GM21825 (cell line): ENCODE measurements around the gene ZNF672.
A peak's percentile ranks its signal among the peaks of the same experiment; 100 is the strongest.
"Not testable (repeated sequence)": the region's sequence is repeated elsewhere in the genome, so short reads cannot be mapped to it uniquely, and the experiment has no call there.

Experiments used
- ATAC-seq: cut with Tn5 transposase; IDR thresholded peaks from one replicate; pipeline ENCODE4 v1.9.1; 2021; ENCODE audit warnings: mild to moderate bottlenecking, moderate library complexity; ENCODE audit not compliant: unreplicated experiment

Gene ZNF672

DNA sequence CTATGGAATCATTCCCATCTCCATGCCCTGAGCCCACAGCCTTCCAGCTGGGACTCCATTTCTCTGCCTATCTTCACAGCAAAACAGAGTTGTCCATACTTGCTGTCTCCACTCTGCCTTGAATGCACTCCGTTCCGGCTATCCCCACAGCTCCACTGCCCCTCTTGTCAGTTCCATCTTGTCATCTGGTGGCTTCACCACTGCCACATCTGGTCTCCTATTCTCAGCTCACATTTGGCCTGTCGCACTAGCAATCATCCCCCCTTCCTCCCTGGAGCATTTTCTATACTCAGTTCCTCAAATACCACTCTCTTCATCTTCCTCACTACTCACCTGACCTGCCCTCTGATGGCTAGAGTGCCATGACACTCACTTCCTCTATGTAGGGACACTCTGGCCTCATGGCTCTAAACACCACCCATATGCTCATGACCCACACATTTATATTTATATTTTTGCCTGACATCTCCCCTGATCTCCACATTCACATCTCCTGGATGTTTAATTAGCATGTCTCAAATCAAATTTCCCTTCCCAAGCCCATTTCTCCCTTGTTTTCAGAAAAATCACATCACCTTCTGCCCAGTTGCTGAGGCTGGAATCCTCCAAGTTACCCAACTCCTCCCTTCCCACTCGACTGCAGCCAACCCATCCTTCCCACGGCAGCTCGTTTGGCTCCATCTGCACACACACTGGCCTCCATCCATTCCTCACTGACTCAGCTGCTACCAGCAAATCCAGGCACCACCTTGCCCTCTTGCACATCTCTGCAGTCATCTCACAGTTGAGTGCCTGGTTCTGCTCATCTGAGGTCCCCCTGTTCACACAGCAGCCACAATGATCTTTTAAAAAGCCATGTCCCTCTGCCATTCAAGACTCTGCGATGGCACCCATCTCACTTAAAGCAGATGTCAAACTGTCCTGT, 14.7 kb downstream of the ZNF672 start:
- ATAC-seq = no peak

DNA sequence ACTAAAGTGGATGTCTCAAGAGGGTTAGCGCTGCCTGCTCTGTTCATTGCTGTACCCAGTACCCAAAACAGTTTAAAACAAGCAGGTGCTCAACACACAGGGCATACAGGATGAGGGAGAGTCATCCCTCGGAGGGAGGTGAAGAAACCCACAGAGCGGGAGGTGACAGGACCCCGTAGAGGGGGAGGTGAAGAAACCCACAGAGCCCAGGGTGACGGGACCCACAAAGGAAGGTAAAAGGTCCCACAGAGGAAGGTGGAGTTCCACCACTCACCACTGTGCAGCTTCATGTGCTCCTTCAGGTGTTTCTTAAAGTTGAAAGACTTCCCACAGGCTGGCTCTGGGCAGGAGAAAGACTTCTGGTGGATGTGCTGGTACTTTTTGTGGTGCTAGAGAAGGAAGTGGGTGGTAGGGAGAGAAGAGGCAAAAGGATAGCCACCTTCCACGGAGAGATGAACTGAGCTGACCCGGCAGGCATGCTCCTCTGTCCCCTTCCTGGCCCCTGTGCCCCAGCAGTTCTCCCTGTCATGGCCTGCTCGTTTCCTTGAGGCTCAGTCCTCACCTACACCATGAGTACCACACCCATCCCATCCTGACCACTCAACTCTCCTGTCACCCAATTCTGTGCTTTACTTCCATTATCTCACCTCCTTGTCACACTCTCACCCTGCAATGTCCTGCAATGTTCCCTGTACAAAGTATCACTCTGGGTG, 15.8 kb downstream of the ZNF672 start:
- ATAC-seq = no peak

DNA sequence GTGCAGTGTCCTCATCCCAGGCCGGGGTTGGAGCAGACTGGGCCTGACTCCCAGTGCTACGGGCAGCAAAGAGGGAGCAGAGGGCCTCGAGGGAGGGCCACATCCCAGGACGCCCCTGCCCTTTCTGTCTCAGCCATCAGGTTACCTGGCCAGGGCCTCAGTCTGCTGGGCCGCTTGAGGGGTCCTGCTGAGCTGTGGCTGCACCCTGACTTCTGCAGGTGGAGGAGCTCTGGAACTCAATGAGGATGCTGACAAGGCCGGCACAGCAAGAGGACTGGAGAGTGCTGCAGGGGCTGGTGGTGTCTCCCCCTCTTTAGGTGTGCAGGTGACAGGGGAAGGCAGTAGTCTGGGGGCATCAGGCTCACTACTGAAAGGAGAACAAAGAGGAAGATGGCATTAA, 17.6 kb downstream of the ZNF672 start:
- ATAC-seq = no peak

DNA sequence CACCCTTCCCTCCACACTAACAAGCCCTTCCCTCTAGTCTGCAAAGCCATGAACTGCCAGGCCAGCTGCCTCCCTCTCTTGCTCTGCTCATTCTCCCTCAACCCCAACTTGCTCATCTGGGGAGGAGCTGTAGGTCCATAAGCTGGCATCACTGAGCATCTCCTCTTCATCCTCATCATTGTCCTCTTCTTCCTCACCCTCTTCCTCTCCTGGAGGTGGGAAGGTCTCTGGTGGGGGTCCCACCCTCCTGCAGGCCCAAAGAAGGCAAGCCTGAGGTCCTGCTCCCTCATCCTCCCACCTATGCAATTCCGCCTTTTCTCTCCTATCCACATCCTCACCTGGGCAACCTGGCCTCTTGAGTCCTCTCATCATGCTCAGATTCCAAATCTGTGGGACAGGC, 18.2 kb downstream of the ZNF672 start:
- ATAC-seq = no peak

DNA sequence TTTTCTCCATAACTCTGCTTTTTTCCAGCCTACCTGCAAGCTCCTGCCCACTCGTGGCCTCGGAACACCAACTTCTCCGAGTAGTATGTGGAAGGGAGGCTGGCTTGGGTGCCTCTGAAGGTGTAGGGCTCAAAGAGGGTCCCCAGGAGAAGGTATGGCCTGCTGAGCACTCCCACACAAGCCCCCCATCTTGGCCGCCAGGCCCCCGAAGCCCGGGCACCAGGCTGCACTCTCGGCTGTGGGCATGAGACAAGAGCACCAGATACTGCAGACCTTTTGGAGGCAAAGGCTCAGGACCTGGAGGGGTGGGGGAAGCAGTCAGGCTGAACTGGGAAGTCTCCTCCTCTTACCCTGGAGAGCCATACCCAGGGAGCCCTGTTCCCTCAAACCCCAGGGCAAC, 19.2 kb downstream of the ZNF672 start:
- no peak for ATAC-seq

DNA sequence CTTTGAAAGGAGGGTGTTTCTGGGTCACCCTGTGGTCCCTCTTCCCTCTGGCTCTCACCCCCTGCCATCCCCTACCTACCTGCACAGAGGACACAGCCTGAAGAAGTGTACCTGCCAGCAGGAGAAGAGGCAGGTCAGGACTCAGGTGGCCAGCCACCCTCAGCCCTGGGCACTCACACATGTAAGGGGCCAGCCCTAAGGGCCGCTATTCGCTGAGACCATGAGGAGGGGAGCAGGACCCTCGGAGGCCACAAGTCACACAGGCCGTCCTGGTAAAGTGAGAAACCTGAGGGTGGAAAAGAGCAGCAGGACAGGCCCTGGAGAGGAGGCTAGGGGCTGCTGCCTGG, 19.7 kb downstream of the ZNF672 start:
- peak; percentile 0 for ATAC-seq

DNA sequence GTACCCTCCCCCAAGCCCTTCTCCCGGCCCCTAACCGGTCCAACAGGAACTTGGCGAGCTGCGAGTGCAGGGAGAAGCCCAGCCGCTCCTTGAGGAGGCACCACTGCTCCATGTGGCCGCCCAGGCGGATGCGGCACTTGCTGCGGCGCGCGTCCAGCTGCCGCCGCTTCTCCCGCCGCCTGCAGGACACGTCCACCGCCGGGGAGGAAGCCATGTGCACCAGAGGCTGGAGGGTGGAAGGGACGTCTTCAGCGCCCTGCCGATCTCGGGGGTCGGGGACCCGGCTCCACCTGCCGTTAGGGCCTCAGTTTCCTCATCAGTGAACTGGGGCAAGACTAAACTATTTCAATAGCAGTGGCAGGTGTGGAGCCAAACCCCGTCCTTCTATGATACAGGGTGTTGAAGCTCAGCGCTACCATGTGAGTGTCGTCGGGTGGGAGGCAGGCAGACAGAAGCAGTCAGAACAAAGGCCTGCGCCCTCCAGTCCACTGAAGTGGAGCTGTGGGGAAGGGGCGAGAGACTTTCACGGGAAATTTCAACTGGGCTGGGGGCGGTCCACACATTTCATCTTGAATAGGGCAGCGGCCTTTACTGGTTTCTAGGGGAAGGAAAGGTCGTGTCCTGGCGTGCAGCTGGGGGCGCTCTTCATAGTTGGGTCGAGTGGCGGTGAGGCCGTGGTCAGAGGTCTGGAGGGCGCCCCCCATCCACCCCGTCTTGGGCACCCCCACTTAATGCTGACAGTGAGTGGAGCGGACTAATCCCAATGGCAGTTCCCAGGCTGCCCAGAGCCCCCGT, 20.3 kb downstream of the ZNF672 start:
- peak; percentile 34 for ATAC-seq

DNA sequence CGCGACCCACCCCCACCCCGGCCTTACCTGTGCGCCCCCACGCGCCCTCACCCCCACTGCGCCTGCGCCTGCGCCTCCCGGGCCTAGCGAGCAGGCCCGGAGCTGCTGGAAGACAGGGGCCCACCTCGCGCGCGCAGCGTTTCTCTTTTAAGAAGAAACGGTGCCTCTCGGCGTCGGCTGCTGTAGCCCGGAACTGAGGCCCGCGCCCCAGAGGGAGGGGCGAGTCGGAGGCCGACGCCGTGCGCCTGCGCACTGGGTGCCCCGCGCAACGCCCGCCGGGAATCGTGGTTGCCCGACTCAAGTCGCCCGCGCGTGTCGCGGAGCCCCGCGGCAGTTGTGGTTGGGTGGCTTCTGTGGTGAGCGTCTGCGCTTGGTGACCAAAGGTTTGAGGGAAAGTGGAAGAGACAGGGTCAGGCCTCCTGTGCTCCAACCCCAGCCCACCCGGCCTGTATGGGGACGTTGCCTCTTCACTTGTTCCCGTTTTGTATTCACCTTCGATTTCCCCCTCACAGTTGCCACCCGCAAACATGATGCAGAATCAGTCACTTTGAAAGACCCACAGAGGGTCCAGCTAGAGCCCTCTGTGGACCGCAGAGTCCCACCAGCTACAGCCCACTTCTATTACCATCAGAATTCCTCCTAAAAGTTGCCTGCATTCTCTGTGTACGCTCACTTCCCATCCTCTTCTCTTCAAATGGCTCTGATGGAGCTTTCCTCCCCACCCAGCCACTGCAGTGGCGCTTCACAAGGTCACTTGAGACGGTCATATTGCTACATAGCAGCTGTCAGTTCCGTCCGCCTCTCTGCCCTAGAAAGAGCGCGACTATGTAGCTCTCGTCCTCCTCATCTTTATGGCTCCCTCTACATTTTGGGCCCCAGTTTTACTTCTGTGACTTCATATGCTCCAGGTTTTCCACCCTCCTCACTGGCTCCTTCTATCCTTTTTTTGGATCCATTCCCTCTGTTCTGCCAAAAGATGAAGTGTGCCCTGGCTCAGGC, 21.2 kb downstream of the ZNF672 start, which contains the start of gene ZNF692:
Gene ZNF692, minus strand, starts transcription at position 195 of the 999 bp plus-strand sequence. CDS start 776 bp downstream, outside the sequence.
- peak; percentile 76 for ATAC-seq

DNA sequence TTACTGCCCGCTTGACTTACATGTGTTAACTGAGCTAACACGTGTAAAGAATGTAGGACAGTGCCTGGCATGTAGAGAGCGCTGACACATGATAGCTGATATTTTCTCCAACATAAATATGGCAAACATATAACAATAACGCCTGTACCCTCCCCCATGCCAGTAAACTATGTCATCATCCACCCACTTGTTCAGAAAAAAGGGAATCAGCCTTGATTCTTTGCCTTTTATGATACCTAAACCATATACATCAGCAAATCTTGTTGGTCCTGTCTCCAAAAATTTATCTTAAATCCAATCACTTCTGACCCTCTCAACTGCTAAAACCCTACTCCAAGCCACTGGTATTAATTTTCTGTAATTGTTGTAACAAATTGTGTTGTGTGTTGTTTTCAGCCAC, 22.0 kb downstream of the ZNF672 start:
- ATAC-seq = no peak

DNA sequence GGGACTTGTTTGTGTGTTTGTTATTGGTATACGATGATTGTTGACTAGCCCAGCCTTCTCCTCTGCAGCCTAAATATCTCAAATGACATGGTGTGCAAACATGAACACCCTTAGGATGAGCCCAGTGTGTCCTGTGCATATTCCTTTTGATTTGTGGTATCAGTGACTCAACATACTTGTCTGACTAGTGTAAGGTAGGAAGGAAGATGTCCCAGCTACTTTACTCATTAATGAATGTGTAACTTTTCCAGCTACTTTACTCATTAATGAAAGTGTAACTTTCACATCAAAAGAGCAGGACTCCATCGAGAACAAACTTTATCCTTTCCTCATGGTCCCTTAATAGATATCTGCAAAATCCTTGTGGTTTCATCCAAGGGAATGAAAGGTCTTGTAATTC, 23.6 kb downstream of the ZNF672 start:
- no peak for ATAC-seq

DNA sequence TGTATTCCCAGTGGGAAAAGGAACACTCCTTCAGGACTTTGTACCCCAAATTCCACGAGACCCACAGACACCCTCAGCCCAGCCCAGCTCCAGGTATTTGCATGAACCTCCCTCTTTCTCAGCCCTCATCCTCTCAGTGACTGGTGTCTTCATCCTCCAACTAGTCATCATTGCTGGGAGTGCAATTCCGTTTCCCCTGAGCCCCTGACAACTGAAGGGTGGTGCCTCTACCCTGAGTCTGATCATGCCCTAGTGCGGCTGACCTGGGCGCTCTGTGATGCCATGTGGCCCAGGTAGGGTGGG, 24.6 kb downstream of the ZNF672 start:
- peak; percentile 14 for ATAC-seq

DNA sequence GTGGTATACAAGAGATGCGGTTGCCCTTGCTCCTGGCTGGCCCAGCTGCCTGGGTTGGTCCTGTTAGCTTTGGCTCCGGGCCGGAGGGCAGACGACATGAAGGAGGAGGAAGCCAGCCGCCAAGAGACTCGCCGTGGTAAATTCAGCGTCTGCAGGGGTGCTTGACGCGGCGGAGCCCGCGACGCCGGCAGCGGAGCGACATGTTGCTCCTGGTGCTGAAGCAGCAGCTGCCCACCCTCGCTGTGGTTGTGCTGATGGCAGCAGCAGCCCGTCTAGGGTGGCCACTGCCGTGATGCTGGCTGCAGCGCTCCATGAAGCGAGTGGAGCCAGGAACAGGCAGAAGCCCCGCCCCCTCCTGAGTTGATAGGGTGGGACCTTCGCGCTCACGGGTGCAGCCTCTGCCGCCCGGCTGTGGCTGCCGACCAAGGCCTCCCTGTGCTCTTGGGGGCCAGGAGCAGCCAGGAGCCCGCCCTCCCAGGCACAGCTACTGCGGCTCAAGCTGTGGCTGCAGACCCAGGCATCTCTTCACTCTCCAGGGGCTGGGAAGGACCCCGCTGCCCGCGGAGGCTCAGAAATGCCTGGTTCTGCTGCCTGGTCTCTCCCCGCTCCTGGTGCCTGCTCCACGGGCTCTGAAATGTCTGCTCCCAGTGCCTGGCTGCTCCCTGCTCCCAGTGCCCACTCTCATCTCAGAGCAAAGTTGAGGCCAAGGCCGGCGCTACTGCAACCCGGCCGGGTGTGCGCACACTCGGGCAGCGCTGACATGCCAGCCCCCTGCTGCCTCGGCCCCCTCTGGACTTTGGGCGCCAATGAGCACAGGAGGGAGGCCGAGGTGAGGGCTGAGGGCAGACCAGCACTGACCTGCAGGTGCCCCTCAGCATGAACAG, 25.2 kb downstream of the ZNF672 start:
- ATAC-seq = peak; percentile 67

DNA sequence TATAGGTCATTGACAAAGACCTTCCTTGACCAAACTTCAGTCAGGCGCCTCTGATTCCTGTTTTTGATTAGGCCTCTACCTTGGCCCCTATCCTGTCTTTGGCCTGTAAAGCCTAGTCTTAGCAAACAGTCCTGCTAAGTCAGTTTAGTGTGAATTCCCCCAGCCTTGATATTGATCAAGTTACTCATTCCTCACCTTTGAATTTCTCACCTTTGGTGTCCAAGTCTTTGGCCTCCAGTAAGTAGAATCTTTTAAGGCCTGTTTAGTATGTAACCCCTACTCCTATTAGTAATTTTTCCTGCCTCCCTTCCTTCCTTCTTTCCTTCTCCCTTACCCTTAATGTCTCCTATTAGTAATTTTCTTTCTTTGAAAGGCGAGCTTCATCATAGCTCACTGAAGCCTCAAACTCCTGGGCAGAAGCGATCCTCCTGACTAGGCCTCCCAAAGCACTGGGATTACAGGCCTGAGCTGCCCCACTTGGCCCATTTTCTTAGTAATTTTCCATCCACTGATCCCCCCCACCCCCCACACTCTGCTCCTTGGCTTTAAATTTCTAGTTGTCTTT, 33.9 kb downstream of the ZNF672 start:
- no peak for ATAC-seq

DNA sequence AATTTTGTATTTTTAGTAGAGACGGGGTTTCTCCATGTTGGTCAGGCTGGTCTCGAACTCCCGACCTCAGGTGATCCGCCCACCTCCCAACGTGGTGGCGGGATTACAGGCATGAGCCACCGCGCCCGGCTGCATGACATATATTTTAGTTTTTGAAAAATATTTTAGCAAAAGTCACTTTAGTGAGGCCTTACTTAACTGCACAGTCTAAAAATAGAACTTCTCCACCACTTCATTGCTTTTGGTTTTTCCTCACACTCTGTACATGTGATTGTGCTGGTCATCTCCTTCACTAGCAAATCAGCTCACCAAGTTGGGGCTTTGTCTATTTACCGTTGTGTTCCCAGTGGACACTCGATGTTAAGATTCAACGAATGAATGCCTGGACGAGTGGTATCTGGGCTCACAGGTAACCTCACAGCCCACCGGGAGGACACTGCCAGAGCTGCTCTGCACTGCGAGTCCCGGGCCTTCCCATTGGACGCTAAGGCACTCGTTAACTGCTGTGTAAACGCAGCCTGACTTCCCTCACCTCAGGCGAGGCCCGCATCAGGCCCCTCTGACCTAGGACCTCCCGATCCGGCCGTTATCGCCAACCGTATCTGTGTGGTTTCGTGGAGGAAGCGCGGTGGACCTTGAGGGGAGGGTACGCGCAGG, 34.9 kb downstream of the ZNF672 start:
- ATAC-seq = peak; percentile 37

DNA sequence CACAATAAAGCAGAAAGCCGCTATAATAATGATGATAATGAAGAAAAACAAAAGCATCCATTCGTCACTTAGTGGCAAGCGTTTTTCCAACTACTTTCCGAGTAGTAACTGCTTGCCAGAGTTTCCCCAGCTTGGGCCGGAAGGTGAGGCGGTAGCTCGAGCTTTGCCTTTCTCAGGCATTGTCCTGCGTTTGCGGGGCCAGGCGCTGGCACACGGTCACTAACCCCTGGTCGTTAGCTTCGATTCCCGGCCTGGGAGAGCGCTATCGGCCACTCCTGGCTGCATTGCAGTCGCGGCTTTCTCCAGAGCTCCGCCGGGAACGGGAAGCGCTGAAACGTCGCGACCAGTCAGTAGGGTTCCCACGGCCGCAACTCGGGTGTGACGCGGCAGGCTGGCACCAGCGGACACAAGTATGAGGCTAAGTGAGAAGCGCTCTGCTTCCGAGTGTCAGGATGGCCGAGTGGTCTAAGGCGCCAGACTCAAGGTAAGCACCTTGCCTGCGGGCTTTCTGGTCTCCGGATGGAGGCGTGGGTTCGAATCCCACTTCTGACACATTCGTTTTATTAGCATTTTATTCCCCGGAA, 35.5 kb downstream of the ZNF672 start:
- peak; percentile 81 for ATAC-seq

DNA sequence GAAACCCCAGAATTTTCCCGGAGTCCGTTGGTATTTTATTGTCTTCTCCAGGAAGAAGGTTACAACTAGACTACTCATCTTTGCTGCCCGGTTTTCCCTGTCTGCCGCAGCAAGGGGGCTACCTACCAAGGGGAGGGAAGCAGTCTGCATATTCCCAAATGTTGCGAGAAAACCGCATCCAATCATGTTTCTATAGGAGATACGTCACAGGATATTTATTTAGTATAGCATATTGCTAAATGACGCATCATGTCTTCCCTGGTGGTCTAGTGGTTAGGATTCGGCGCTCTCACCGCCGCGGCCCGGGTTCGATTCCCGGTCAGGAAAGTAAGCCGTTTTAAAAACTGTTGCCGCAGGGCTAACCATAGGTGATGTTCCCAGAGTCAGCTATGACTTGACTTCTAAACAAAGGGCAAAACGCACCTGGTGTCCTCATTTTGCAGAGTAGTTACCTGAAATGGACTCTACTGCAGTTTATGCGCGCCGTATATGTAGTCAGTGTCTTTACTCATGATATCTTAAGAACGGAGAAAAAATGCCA, 36.0 kb downstream of the ZNF672 start:
- ATAC-seq = peak; percentile 66

DNA sequence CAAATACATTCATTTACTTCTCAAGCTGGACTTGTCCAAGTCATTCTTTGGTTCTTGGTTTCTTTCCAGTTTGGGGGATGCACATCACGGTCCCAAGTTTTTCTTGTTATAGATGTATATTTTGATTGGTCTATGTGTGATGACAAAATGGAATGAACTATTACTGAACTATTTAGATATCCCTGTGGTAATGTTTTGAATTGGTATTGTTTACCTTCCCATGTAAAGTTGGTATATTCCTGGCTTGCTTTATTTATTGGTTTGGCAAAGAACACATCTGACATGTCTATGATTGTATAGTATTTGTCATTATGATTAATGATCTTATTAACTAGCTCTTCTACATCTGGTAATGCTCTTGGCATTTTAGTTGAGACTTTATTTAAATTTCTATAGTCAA, 43.2 kb downstream of the ZNF672 start:
- ATAC-seq = no peak

DNA sequence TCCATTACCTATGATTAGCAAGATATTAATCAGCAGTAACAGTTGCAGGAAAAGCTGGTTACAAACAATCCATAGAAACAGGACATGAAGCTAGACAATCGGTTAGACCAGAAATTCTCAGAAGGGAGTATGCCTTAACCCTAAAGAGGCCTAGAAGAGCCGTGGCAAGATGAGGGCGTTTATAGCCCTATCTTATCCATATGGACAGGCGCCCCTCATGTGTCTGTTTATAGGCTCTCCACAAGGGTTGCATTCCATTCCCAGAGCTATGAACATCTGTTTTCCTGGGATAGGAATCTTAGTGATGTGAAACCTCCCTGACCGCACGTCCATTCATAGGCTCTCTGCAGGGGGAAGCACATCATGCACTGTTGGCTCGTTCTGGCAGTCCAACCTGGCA, 44.4 kb downstream of the ZNF672 start:
- ATAC-seq = not testable (repeated sequence)
